ENCODE data around the gene UPF2. TPM values are rescaled to one million over a fixed set of nuclear protein-coding genes. Genes with fewer than 3 reads are reported as not detected.

Gene UPF2
- total RNA-seq, 1 donor from 2014 or later = 16.4 TPM

- DNase-seq = no peak
- Mint-ChIP-seq H3K4me1 (ENCODE audit: low read depth, unreplicated experiment) (peaks cover 2% of the 10 kb centered on the region), H3K4me3 (ENCODE audit: unreplicated experiment) (no peak overlapping the region), H3K27ac (ENCODE audit: unreplicated experiment) (no peak overlapping the region), H3K27me3 (ENCODE audit: unreplicated experiment) (no peaks in the 10 kb centered on the region), H3K9me3 (ENCODE audit: unreplicated experiment) (no peaks in the 10 kb centered on the region), H3K36me3 (ENCODE audit: unreplicated experiment) (peaks cover 12% of the 10 kb centered on the region)
- TF ChIP-seq CTCF (IDR thresholded peaks at IDR 0.05; ENCODE audit: partially characterized antibody, unreplicated experiment) = no peak
Measured at GRCh38 chr10:11962176-11962575, 80.4 kb downstream of the UPF2 start.

DNA sequence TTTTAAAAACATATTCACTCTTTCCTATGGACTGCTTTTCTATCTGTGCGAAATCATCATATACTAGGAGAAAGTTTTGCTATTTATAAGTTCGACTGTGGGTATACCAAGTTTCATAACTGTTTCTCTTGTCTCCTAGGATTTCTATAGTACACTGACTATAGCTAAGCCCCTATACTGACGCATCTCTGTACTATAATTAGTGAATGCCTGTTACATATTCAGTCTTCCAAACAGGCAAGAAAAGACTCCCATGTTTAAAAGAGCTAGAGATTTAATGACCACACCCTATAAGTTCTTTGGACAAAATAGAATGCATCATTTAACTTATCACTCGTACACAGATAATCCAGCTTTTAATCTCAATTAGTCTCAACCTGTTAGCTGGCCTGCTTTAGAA is 80.8 kb downstream of the UPF2 start:
- Mint-ChIP-seq H3K36me3 (ENCODE audit: unreplicated experiment) (peaks cover 7% of the 10 kb centered on the region), H3K27ac (ENCODE audit: unreplicated experiment) (no peak overlapping the region), H3K4me1 (ENCODE audit: low read depth, unreplicated experiment) (peaks cover 2% of the 10 kb centered on the region), H3K9me3 (ENCODE audit: unreplicated experiment) (no peaks in the 10 kb centered on the region), H3K27me3 (ENCODE audit: unreplicated experiment) (no peaks in the 10 kb centered on the region), H3K4me3 (ENCODE audit: unreplicated experiment) (no peak overlapping the region)
- TF ChIP-seq CTCF (IDR thresholded peaks at IDR 0.05; ENCODE audit: partially characterized antibody, unreplicated experiment) = no peak
- DNase-seq = no peak

DNA sequence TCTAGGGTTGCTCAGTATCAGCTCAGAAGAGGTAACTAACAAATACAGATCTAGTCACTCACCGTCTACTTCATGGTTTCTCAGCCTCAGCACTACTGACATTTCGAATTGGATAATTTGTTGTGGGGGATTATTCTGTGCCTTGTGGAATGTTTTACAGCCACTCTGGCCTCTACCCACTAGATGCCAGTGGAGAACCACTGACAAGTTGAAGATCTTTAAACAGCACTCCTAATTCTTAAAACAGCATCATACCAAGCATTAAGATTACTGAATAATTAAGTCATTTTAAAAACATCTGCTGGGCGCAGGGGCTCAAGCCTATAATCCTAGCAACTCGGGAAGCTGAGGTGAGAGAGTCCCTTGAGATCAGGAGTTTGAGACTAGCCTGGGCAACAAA is 82.6 kb downstream of the UPF2 start:
- peaks cover 4% of the 10 kb centered on the region for H3K36me3 Mint-ChIP-seq (ENCODE audit: unreplicated experiment)
- H3K9me3 Mint-ChIP-seq (ENCODE audit: unreplicated experiment) = no peaks in the 10 kb centered on the region
- H3K4me1 Mint-ChIP-seq (ENCODE audit: low read depth, unreplicated experiment) = peaks cover 2% of the 10 kb centered on the region
- H3K4me3 Mint-ChIP-seq (ENCODE audit: unreplicated experiment) = no peak overlapping the region
- no peak for TF ChIP-seq CTCF (IDR thresholded peaks at IDR 0.05; ENCODE audit: partially characterized antibody, unreplicated experiment)
- no peak for DNase-seq
- no peak overlapping the region for H3K27ac Mint-ChIP-seq (ENCODE audit: unreplicated experiment)
- H3K27me3 Mint-ChIP-seq (ENCODE audit: unreplicated experiment) = no peaks in the 10 kb centered on the region

GRCh38 chr10:11958956-11959355 is 83.7 kb downstream of the UPF2 start:
- no peaks in the 10 kb centered on the region for H3K27me3 Mint-ChIP-seq (ENCODE audit: unreplicated experiment)
- peaks cover 4% of the 10 kb centered on the region for H3K36me3 Mint-ChIP-seq (ENCODE audit: unreplicated experiment)
- H3K4me1 Mint-ChIP-seq (ENCODE audit: low read depth, unreplicated experiment) = peaks cover 2% of the 10 kb centered on the region

DNA sequence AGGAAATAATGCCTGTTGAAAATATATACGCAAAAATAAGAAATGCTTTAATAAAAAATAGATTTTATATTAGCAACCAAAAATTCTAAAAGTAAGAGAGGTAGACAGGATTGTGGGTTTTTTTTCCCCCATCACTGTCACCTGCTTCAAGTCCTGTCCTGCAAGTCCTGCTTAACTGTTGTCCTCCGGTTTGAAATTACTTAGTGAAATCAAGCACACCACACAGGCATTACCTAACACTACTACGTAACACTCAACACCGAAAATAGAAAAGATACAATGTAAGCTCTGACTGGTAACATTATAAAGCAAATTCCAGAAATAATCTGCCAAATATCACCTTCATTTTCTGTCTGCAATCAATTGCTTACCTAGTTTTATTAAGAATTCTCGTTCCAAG is 90.9 kb downstream of the UPF2 start:
- DNase-seq = no peak
- no peaks in the 10 kb centered on the region for H3K27me3 Mint-ChIP-seq (ENCODE audit: unreplicated experiment)
- no peak overlapping the region for H3K27ac Mint-ChIP-seq (ENCODE audit: unreplicated experiment)
- H3K36me3 Mint-ChIP-seq (ENCODE audit: unreplicated experiment) = no peaks in the 10 kb centered on the region
- no peak overlapping the region for H3K4me3 Mint-ChIP-seq (ENCODE audit: unreplicated experiment)
- no peaks in the 10 kb centered on the region for H3K9me3 Mint-ChIP-seq (ENCODE audit: unreplicated experiment)
- TF ChIP-seq CTCF (IDR thresholded peaks at IDR 0.05; ENCODE audit: partially characterized antibody, unreplicated experiment) = no peak
- H3K4me1 Mint-ChIP-seq (ENCODE audit: low read depth, unreplicated experiment) = no peaks in the 10 kb centered on the region

More at GRCh38 chr10:11958956-11959355, 83.7 kb downstream of the UPF2 start:
- no peaks in the 10 kb centered on the region for H3K9me3 Mint-ChIP-seq (ENCODE audit: unreplicated experiment)
- TF ChIP-seq CTCF (IDR thresholded peaks at IDR 0.05; ENCODE audit: partially characterized antibody, unreplicated experiment) = no peak
- H3K27ac Mint-ChIP-seq (ENCODE audit: unreplicated experiment) = no peak overlapping the region
- no peak overlapping the region for H3K4me3 Mint-ChIP-seq (ENCODE audit: unreplicated experiment)
- DNase-seq = no peak

Data from glutamatergic neuron (in vitro differentiated cells).